A673 (cell line): ENCODE measurements around the gene FADS3. TPM values are rescaled to one million over a fixed set of nuclear protein-coding genes. Genes with fewer than 3 reads are reported as not detected.
A peak's percentile ranks its signal among the peaks of the same experiment; 100 is the strongest.

Experiments used
- BruUV-seq: library from RNA; stranded (reverse); fragments of 400-500 nt; replicated peaks from 2 replicates; lab custom pipeline; 2021; lab: Mats Ljungman, UMichigan
- CTCF ChIA-PET: fragments of 300-600 bp; sonication (Branson Sonifier 250); formaldehyde crosslinking; loops from one replicate; lab custom pipeline; 2022; ENCODE audit warnings: antibody characterized with exemption; lab: Charles Lee
- POLR2A ChIA-PET: fragments of 300-600 bp; sonication (Branson Sonifier 250); formaldehyde crosslinking; loops from one replicate; lab custom pipeline; 2022; ENCODE audit warnings: antibody characterized with exemption; ENCODE audit not compliant: low non-redundant PET; lab: Charles Lee
- DNase-seq: peaks from one replicate; pipeline ENCODE4 v3.0.0-alpha.2; 2015; ENCODE audit warnings: low spot score
- H3K27ac ChIP-seq: fragments of 200-600 bp; sonication (generic); 2 replicates; pipeline ENCODE4 v1.5.1; 2016; ENCODE audit warnings: mixed run types, low read depth, mild to moderate bottlenecking, mixed read lengths, antibody characterized with exemption, low read length; ENCODE audit not compliant: poor library complexity, severe bottlenecking
- H3K27me3 ChIP-seq: fragments of 200-600 bp; sonication (generic); replicated peaks from 2 replicates; pipeline ENCODE4 v1.6.1; 2017; ENCODE audit warnings: mixed run types, low read depth, mild to moderate bottlenecking, mixed read lengths, antibody characterized with exemption, low read length; ENCODE audit not compliant: insufficient read depth, poor library complexity
- H3K36me3 ChIP-seq: fragments of 200-600 bp; sonication (generic); 2 replicates; pipeline ENCODE4 v1.6.1; 2016; ENCODE audit warnings: mixed run types, mild to moderate bottlenecking, mixed read lengths, antibody characterized with exemption, low read length; ENCODE audit not compliant: insufficient read depth, poor library complexity, severe bottlenecking
- H3K4me1 ChIP-seq: fragments of 200-600 bp; sonication (generic); 2 replicates; pipeline ENCODE4 v1.6.1; 2017; ENCODE audit warnings: mixed run types, mild to moderate bottlenecking, mixed read lengths, antibody characterized with exemption, low read length; ENCODE audit not compliant: insufficient read depth, poor library complexity, severe bottlenecking
- H3K4me3 ChIP-seq: fragments of 200-600 bp; sonication (generic); 2 replicates; pipeline ENCODE4 v1.5.1; 2016; ENCODE audit warnings: low read depth, mixed run types, mild to moderate bottlenecking, mixed read lengths, low read length; ENCODE audit not compliant: poor library complexity, severe bottlenecking
- H3K9me3 ChIP-seq: fragments of 200-600 bp; sonication (generic); 2 replicates; pipeline ENCODE4 v1.6.1; 2016; ENCODE audit warnings: mixed run types, low read depth, mild to moderate bottlenecking, mixed read lengths, antibody characterized with exemption, low read length; ENCODE audit not compliant: poor library complexity, severe bottlenecking
- CTCF ChIP-seq: fragments of 300-800, 200-600 bp; sonication (generic); conservative IDR thresholded peaks from 2 replicates; pipeline ENCODE4 v1.5.1; 2017; ENCODE audit warnings: low read depth, mild to moderate bottlenecking, antibody characterized with exemption, low read length, moderate library complexity, mixed read lengths
- EZH2 ChIP-seq: fragments of 200-600 bp; sonication (generic); IDR thresholded peaks from 2 replicates; pipeline ENCODE4 v1.6.1; 2017; ENCODE audit warnings: borderline replicate concordance, low read depth, mild to moderate bottlenecking, mixed read lengths, antibody characterized with exemption, low read length; ENCODE audit not compliant: poor library complexity, severe bottlenecking
- intact Hi-C: fragments of 100-400 bp; cut with micrococcal nuclease; formaldehyde crosslinking; loops from one replicate; pipeline ENCODE4 v1.10.0; 2022; ENCODE audit not compliant: unreplicated experiment
- total RNA-seq: library from RNA; stranded (reverse); gene quantifications from 2 replicates; pipeline ENCODE4 v1.2.3, GENCODE V29; 2021

FADS3 gene
- total RNA-seq, 1 experiment from 2014 or later = 23.3 TPM

DNA sequence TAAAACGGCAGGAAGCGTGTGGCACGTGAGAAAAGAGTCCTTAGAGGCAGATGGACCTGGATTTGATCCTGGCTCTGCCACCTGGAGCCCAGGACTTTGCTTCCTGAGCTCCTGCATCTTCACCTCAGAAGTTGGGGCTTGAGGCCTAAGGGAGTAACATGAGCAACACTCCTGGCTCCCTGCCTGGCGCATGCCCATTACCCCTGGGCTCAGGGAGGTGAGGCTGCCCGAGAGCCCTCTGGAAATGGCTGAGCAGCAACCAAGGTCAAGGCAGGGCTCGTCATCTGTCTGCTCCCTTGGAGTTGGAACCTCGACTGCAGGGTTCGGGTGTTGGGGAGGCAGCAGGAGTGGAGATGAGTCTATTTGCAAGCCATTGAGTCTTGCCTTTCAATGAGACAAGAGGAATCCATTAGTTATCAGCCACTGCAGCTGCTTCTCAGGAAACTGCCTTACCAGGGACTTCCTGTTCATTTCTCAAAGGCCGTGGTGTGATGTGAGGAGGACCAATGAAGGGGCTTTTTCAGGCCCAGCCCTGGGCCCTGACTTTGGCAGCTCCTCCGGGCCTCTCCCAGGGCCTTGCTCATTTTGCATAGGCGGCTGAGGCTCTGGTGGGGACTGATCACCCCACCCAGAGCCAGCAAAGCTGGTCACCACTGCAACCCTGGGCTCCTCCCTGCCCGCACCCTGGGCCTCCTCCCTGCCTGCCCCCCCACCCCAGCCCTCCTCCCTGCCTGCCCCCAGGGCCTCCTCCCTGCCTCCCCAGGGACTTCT lies 56.9 kb downstream of the FADS3 start:
- DNase-seq = peak; percentile 99
- Histone ChIP-seq H3K36me3 (peaks cover 89% of the 10 kb centered on the region), H3K4me1 (peaks cover 72% of the 10 kb centered on the region), H3K27me3 (no peaks in the 10 kb centered on the region), H3K27ac (peak overlapping the region; percentile 97), H3K4me3 (peak overlapping the region; percentile 96), H3K9me3 (no peaks in the 10 kb centered on the region)
- ChIA-PET POLR2A (no interaction called here), CTCF (interaction anchor here (1.1 to 1.6 kb wide), 2 partner anchors 37 to 113 kb away, joined by 8 to 11 read pairs; no protein-coding TSS in a partner anchor)
- intact Hi-C loops = no loop called here
- TSS peak; percentile 94 for BruUV-seq
- TF ChIP-seq EZH2 (no peak), CTCF (no peak)

GRCh38 chr11:61833926-61834277 lies 57.4 kb downstream of the FADS3 start:
- intact Hi-C loops = no loop called here
- H3K27me3 ChIP-seq = no peaks in the 10 kb centered on the region
- TF ChIP-seq CTCF (no peak), EZH2 (no peak)
- peak; percentile 57 for DNase-seq
- H3K4me3 ChIP-seq = peak overlapping the region; percentile 96
- H3K36me3 ChIP-seq = peaks cover 90% of the 10 kb centered on the region
- peak overlapping the region; percentile 97 for H3K27ac ChIP-seq
- POLR2A ChIA-PET = no interaction called here
- CTCF ChIA-PET = interaction anchor here (1.6 kb wide), 1 partner anchor 37 kb away, joined by 8 read pairs; no protein-coding TSS in a partner anchor
- BruUV-seq = no TSS peak
- H3K4me1 ChIP-seq = peaks cover 72% of the 10 kb centered on the region
- no peaks in the 10 kb centered on the region for H3K9me3 ChIP-seq

DNA sequence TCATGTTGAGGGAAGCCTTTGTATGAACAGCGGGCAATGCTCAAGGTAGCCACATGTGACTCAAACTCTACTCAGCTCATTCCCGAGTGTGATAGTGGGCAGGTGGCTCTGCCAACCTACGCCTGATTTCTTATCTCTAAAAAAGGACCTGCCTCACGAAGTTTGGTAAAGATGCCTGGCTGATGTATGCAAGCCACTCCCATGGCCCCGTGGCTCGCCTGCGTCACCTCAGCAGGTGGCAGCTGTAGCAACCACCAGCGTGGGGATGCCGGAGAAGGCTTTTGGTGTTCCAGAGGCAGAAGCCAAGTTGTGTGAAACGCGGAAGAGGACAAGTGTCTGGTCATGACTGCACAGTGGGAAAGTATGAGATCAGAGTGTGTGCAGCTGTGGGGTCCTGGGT lies 57.9 kb downstream of the FADS3 start:
- CTCF ChIA-PET = interaction anchor here (1.6 kb wide), 1 partner anchor 36 kb away, joined by 8 read pairs; no protein-coding TSS in a partner anchor
- H3K9me3 ChIP-seq = no peaks in the 10 kb centered on the region
- POLR2A ChIA-PET = no interaction called here
- H3K4me3 ChIP-seq = peak overlapping the region; percentile 96
- intact Hi-C loops = no loop called here
- no peaks in the 10 kb centered on the region for H3K27me3 ChIP-seq
- TF ChIP-seq EZH2 (no peak), CTCF (no peak)
- peaks cover 72% of the 10 kb centered on the region for H3K4me1 ChIP-seq
- peak; percentile 77 for DNase-seq
- H3K27ac ChIP-seq = peak overlapping the region; percentile 97
- peaks cover 85% of the 10 kb centered on the region for H3K36me3 ChIP-seq
- BruUV-seq = no TSS peak
